BJ (cell line): ENCODE data around the gene DKK2. TPM values are rescaled to one million over a fixed set of nuclear protein-coding genes. Genes with fewer than 3 reads are reported as not detected.

ENCODE experiments used
- CTCF ChIA-PET: fragments of 350-600 bp; formaldehyde crosslinking; extraction: SDS; loops from one replicate; lab custom pipeline; 2021; ENCODE audit warnings: antibody characterized with exemption, inconsistent platforms; lab: Yijun Ruan, JAX
- POLR2A ChIA-PET: fragments of 300-600 bp; sonication (Branson Sonifier 250); formaldehyde crosslinking; extraction: SDS; loops from one replicate; lab custom pipeline; 2021; ENCODE audit warnings: antibody characterized with exemption; lab: Charles Lee
- DNase-seq: peaks from one replicate; pipeline ENCODE4 v3.0.0-alpha.2; 2011; ENCODE audit warnings: low read depth
- H3K27me3 ChIP-seq: 2 replicates; pipeline ENCODE4 v1.6.0; 2011; ENCODE audit warnings: low read length; ENCODE audit not compliant: control insufficient read depth, insufficient read depth
- H3K36me3 ChIP-seq: 2 replicates; pipeline ENCODE4 v1.5.1; 2011; ENCODE audit warnings: low read length; ENCODE audit not compliant: control insufficient read depth, insufficient read depth
- H3K4me3 ChIP-seq: 2 replicates; pipeline ENCODE4 v1.5.1; 2011; ENCODE audit warnings: low read depth, mild to moderate bottlenecking, control low read depth, low read length
- polyA plus RNA-seq: library from polyadenylated mRNA; depleted of rRNA; stranded (reverse); fragments of >200 nt; gene quantifications from 2 replicates; pipeline ENCODE4 v1.2.3, GENCODE V29; 2011
- TF ChIP-seq, protein P1 (sequence below): IDR thresholded peaks from 2 replicates; pipeline ENCODE4 v1.5.1; 2011; ENCODE audit warnings: low read depth, mild to moderate bottlenecking, control low read depth, inconsistent platforms, low read length, moderate library complexity; ENCODE audit not compliant: insufficient read depth

The DKK2 gene
- polyA plus RNA-seq, 1 experiment = 0.25 TPM

DNA sequence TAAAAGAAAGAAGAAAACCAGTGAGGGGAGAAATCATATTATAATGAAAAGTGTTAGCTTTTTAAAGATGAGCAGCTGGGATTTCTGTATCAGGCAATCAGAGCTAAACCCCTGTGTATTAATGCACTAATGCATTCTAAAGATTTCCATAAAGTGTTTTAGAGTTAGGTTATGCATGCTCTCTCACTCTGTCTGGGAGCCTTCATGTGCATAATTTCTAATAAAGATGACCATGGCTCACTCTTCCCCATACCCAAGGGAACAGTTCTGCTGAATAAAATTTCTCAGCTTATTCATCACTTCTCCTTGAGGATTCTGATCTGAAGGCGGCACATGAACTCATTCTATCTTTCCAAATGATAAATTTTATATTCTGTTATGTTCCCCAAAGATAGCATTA, 129.4 kb downstream of the DKK2 start:
- DNase-seq = no peak
- no peak overlapping the region for H3K4me3 ChIP-seq
- H3K36me3 ChIP-seq = no peaks in the 10 kb centered on the region
- ChIA-PET CTCF (interaction anchor here (1.2 kb wide), 1 partner anchor 8 kb away, joined by 4 read pairs; no protein-coding TSS in a partner anchor), POLR2A (no interaction called here)
- TF ChIP-seq, protein P1, sequence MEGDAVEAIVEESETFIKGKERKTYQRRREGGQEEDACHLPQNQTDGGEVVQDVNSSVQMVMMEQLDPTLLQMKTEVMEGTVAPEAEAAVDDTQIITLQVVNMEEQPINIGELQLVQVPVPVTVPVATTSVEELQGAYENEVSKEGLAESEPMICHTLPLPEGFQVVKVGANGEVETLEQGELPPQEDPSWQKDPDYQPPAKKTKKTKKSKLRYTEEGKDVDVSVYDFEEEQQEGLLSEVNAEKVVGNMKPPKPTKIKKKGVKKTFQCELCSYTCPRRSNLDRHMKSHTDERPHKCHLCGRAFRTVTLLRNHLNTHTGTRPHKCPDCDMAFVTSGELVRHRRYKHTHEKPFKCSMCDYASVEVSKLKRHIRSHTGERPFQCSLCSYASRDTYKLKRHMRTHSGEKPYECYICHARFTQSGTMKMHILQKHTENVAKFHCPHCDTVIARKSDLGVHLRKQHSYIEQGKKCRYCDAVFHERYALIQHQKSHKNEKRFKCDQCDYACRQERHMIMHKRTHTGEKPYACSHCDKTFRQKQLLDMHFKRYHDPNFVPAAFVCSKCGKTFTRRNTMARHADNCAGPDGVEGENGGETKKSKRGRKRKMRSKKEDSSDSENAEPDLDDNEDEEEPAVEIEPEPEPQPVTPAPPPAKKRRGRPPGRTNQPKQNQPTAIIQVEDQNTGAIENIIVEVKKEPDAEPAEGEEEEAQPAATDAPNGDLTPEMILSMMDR = no peak
- no peaks in the 10 kb centered on the region for H3K27me3 ChIP-seq

DNA sequence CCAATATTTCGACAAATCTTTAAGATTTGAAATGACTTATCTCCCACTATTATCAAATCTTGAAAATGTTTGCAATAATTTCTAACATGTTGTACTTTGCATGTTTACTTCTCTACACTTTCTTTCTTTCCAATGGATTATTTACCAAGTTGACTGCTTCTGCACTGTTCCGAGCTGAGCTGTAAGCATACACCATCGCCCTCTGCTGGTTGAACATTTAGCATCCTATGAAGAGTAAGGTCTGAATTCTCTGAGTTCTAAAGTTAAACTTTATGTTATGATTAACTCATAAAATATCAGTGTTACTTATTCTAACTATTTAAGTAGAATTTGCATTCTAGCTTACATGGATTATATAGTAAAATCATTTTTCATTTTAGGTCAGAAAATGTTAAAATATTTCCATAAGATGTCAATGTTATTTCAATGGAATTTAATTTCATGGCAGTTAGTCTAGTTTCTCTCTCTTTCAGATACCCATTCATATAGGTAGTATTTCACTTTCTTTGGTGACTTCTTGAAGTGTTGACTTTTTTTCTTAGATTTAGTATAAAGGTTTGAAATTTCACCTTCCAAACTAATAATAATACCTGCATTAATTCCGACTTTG, 137.4 kb downstream of the DKK2 start:
- CTCF ChIA-PET = interaction anchor here (0.7 to 2.2 kb wide), 15 partner anchors 9 to 661 kb away, joined by 3 to 9 read pairs (median 4); no protein-coding TSS in a partner anchor
- TF ChIP-seq, protein P1 = peak; percentile 87
- DNase-seq = peak; percentile 4

GRCh38 chr4:106893903-106894302, 142.2 kb downstream of the DKK2 start:
- POLR2A ChIA-PET = no interaction called here
- Histone ChIP-seq H3K27me3 (no peaks in the 10 kb centered on the region), H3K4me3 (no peak overlapping the region), H3K36me3 (no peaks in the 10 kb centered on the region)
- CTCF ChIA-PET = interaction anchor here (1.7 kb wide), 1 partner anchor 656 kb away, joined by 3 read pairs; no protein-coding TSS in a partner anchor
- TF ChIP-seq, protein P1 = no peak
- DNase-seq = no peak

More for the DNA sequence above, 137.4 kb downstream of the DKK2 start:
- no peaks in the 10 kb centered on the region for H3K36me3 ChIP-seq
- H3K4me3 ChIP-seq = no peak overlapping the region
- POLR2A ChIA-PET = no interaction called here
- H3K27me3 ChIP-seq = no peaks in the 10 kb centered on the region

GRCh38 chr4:106893395-106893881, 142.7 kb downstream of the DKK2 start:
- POLR2A ChIA-PET = no interaction called here
- TF ChIP-seq, protein P1 = no peak
- Histone ChIP-seq H3K36me3 (no peaks in the 10 kb centered on the region), H3K4me3 (no peak overlapping the region), H3K27me3 (no peaks in the 10 kb centered on the region)
- CTCF ChIA-PET = interaction anchor here (1.7 kb wide), 1 partner anchor 655 kb away, joined by 3 read pairs; no protein-coding TSS in a partner anchor
- no peak for DNase-seq

DNA sequence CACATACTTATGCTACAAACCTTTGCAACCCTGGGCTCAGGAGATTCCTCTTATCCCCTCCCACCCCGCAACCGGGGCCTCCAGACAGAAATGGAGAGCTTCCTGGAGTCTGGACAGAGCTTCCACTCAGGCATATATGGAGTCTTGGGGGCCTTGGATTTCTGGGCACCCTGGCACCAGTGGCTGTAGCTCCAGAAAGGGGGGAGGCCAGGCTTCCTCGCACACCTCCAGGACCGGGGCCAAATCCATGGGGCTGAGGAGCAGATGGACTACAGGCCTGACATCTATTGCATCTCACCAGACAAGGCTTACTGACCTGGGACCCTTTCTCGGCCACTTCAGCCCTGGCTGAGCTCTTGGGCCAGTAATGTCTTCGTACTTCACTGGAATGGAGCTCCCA, 143.3 kb downstream of the DKK2 start:
- no peak for DNase-seq
- ChIA-PET CTCF (interaction anchor here (1.7 kb wide), 1 partner anchor 654 kb away, joined by 3 read pairs; no protein-coding TSS in a partner anchor), POLR2A (no interaction called here)

More for the DNA sequence above, 143.3 kb downstream of the DKK2 start:
- Histone ChIP-seq H3K36me3 (no peaks in the 10 kb centered on the region), H3K27me3 (no peaks in the 10 kb centered on the region), H3K4me3 (no peak overlapping the region)
- TF ChIP-seq, protein P1 = no peak
